WERI-Rb-1 (cell line): ENCODE results near the gene CA5A.
"Not testable (repeated sequence)": the region's sequence is repeated elsewhere in the genome, so short reads cannot be mapped to it uniquely, and the experiment has no call there.

ENCODE experiments used
- DNase-seq: peaks from one replicate; pipeline ENCODE4 v3.0.0-alpha.2; 2020
- H3K27ac ChIP-seq: fragments of 250-450 bp; sonication (Bioruptor Pico); 2 replicates; pipeline ENCODE4 v1.5.1; 2020; ENCODE audit warnings: mild to moderate bottlenecking, moderate library complexity
- H3K27me3 ChIP-seq: fragments of 250-450 bp; sonication (Bioruptor Pico); 2 replicates; pipeline ENCODE4 v1.5.1; 2021; ENCODE audit warnings: mild to moderate bottlenecking, low read depth, moderate library complexity; ENCODE audit not compliant: insufficient read depth, severe bottlenecking
- H3K36me3 ChIP-seq: fragments of 250-450 bp; sonication (Bioruptor Pico); 2 replicates; pipeline ENCODE4 v1.5.1; 2020; ENCODE audit warnings: mild to moderate bottlenecking, moderate library complexity
- H3K4me3 ChIP-seq: 2 replicates; pipeline ENCODE4 v1.5.1; 2011; ENCODE audit warnings: low read depth, mild to moderate bottlenecking, control low read depth, low read length
- H3K9me3 ChIP-seq: fragments of 250-450 bp; sonication (Bioruptor Pico); 2 replicates; pipeline ENCODE4 v1.5.1; 2021; ENCODE audit warnings: mild to moderate bottlenecking, moderate library complexity; ENCODE audit not compliant: severe bottlenecking
- TF ChIP-seq, protein P1 (sequence below): IDR thresholded peaks from 2 replicates; pipeline ENCODE4 v1.5.1; 2011; ENCODE audit warnings: low read depth, mild to moderate bottlenecking, control low read depth, inconsistent platforms, low read length

CA5A gene

DNA sequence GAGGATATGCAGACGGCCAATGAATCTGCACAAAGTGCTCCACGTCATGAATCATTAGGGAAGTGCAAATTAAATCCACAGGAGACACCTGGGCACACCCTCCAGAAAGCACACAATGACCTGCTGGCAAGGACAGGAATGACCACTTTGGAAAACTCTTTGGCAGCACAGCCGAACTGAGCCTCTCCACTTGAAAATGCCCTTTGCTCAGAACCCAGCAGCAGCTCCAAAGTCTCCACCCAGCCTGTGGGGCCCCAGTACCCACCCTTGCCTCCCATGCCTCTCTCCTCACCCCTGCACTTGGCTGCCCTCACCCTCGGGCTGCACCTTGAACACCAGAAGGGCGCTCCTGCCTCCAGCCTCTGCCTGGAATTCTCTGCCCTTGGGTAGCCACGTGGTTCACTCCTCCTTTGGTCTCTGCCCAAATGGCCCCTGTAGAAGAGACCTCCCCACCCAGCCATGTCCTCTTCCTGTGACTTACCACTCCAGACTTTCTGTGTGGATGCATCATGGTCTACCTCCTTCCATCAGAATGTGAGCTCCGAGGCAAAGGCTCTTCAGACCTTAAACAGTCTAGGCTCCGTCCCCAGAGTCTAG lies 50.9 kb downstream of the CA5A start:
- not testable (repeated sequence) for H3K4me3 ChIP-seq, DNase-seq, H3K27ac ChIP-seq, H3K27me3 ChIP-seq, H3K36me3 ChIP-seq, H3K9me3 ChIP-seq

DNA sequence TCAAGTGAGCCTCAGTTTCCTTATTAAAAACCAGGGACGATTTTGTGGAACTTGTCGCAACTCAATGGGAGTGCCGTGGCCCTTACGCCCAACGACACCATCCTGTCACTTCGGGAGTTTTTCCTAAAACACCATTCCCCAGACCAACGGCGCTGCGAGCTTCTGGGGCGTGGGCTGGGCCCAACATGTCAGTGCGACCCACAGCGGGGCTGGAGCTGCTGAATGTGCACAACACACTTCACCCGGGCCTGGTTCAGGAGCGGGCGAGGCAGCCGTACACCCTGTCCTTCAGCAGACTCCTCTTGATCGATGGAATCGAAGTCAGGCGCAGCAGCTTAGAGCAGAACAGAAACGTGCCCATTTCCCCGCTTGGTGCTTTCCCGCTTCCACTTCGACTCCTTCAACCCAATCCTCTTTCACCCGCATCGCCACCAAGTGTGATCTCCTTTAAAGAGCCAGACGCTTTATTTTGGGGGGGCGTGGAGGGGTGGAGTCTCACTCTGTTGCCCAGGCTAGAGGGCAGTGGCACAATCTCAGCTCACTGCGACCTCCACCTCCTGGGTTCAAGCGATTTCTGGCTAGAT lies 53.8 kb downstream of the CA5A start:
- no peak for DNase-seq
- Histone ChIP-seq H3K9me3 (no peaks in the 10 kb centered on the region), H3K27ac (no peak overlapping the region), H3K4me3 (no peak overlapping the region), H3K36me3 (no peaks in the 10 kb centered on the region), H3K27me3 (no peaks in the 10 kb centered on the region)
- TF ChIP-seq, protein P1, sequence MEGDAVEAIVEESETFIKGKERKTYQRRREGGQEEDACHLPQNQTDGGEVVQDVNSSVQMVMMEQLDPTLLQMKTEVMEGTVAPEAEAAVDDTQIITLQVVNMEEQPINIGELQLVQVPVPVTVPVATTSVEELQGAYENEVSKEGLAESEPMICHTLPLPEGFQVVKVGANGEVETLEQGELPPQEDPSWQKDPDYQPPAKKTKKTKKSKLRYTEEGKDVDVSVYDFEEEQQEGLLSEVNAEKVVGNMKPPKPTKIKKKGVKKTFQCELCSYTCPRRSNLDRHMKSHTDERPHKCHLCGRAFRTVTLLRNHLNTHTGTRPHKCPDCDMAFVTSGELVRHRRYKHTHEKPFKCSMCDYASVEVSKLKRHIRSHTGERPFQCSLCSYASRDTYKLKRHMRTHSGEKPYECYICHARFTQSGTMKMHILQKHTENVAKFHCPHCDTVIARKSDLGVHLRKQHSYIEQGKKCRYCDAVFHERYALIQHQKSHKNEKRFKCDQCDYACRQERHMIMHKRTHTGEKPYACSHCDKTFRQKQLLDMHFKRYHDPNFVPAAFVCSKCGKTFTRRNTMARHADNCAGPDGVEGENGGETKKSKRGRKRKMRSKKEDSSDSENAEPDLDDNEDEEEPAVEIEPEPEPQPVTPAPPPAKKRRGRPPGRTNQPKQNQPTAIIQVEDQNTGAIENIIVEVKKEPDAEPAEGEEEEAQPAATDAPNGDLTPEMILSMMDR: no peak

DNA sequence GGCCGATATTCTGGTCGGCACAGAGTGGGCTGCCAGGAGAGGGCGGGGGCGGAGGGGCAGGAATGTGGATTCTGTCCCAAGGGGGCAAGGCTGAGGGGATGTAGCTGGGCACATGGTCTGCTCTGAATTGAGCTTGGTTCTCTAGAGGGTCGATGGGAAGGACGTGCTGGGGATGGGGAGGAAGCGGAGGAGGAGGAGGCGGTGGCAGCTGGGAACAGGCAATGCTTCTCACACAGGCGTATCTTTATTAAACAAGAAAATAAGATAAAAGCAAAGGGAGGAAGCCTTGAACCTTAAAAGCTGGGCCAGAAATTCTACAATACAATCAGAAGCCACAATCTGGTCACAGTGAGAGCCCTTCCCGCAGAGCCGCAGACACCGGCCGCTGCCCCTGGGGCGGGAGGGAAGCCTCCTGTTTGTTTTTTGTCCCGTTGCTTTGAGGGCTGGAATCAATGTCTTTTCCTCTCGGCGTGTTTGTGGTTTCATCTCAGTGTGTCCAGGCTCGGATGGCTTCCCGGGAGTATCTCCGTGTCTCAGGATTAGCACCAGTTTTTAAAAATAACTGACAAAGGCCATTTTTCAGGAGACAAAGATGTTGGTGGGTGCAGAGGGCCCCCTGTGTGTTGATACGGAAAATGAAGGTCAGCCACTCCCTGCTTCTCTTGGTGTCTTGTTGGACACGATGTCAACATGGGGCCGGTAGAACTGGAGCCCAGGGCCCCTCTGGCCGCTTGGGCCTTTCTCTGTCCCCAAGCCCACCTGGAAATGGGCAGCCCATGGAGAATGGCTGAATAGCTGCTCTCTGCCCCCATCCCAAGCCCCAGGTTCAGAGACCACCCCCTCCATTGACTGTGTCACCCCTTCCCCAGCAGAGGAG lies 54.8 kb downstream of the CA5A start:
- H3K4me3 ChIP-seq: no peak overlapping the region
- no peak for DNase-seq
- H3K27ac ChIP-seq: no peak overlapping the region
- no peaks in the 10 kb centered on the region for H3K36me3 ChIP-seq
- no peaks in the 10 kb centered on the region for H3K9me3 ChIP-seq
- no peaks in the 10 kb centered on the region for H3K27me3 ChIP-seq
- TF ChIP-seq, protein P1: no peak

DNA sequence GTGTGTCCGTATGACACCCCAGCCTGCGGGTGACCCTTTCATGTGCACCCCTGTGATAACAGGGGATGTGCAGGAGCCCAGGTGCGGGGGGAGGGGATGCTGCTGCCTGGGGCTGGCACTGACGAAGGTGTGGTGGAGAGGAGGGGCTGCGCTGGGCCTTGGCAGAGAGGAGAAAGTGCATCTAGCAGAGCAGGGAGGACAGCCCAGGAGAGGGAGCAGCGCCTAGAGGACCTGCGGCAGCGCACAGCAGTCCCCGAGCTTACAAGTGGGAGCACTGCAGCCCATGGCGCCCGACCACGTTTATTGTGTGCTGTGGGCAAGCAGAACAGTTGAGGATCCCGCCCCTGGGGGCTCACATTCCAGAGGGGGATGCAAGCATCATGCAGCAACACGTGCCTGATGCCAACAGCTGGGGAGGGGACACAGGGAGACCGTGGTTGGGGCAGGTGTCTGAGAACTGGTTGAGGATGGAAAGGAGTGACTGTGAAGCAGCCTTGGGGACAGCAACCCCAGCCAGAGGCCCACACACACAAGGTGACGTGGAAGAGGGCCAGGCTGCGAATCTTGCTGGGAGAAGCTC lies 56.1 kb downstream of the CA5A start:
- Histone ChIP-seq H3K27me3 (no peaks in the 10 kb centered on the region), H3K36me3 (no peaks in the 10 kb centered on the region), H3K27ac (no peak overlapping the region), H3K4me3 (no peak overlapping the region), H3K9me3 (no peaks in the 10 kb centered on the region)
- no peak for DNase-seq
- TF ChIP-seq, protein P1: no peak

DNA sequence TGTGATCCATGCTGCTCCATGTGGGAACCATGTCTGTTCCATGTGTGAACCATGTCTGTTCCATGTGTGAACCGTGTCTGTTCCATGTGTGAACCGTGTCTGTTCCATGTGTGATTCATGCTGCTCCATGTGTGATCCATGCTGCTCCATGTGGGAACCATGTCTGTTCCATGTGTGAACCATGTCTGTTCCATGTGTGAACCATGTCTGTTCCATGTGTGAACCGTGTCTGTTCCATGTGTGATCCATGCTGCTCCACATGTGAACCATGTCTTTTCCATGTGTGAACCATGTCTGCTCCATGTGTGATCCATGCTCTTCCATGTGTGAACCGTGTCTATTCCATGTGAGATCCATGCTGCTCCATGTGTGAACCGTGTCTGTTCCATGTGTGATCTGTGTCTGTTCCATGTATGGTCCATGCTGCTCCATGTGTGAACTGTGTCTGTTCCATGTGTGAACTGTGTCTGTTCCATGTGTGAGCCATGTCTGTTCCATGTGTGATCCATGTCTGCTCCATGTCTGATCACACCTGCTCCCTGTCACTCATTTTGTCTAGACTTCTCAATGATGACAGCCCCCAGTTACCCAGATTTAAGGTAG lies 56.8 kb downstream of the CA5A start:
- DNase-seq, H3K9me3 ChIP-seq, H3K4me3 ChIP-seq, H3K27ac ChIP-seq, H3K36me3 ChIP-seq, H3K27me3 ChIP-seq: not testable (repeated sequence)

DNA sequence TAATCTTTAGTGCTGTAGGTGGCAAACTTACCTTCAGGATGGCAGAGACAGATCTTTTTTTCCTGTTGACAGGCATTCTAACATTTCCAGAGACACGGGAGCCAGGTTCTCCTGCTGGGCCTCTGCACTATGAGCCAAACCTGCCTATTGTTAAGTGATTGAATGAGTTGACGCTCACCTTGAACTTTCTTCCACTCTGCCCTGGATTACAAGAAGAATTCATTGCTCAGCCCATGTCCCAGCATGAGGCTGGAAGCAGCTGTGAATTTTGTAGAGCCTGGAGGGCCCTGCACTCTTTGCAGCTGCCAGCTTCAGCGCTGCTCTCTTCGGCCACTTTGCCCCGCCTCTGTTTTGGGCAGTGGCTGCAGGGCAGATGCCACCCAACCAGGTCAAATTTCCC lies 57.6 kb downstream of the CA5A start:
- no peak for DNase-seq
- Histone ChIP-seq H3K27ac (no peak overlapping the region), H3K4me3 (no peak overlapping the region), H3K27me3 (no peaks in the 10 kb centered on the region), H3K9me3 (no peaks in the 10 kb centered on the region), H3K36me3 (no peaks in the 10 kb centered on the region)
- TF ChIP-seq, protein P1: no peak
